ENCODE data around the gene ADAP1. TPM values are rescaled to one million over a fixed set of nuclear protein-coding genes. Genes with fewer than 3 reads are reported as not detected.

ADAP1 gene
- total and polyA plus RNA-seq, 2 of the 13 experiments (the other 11 are each of a cell fraction or from before 2014, with no cell fraction given): 10.5 to 24.6 TPM

- TF ChIP-seq, protein P1, sequence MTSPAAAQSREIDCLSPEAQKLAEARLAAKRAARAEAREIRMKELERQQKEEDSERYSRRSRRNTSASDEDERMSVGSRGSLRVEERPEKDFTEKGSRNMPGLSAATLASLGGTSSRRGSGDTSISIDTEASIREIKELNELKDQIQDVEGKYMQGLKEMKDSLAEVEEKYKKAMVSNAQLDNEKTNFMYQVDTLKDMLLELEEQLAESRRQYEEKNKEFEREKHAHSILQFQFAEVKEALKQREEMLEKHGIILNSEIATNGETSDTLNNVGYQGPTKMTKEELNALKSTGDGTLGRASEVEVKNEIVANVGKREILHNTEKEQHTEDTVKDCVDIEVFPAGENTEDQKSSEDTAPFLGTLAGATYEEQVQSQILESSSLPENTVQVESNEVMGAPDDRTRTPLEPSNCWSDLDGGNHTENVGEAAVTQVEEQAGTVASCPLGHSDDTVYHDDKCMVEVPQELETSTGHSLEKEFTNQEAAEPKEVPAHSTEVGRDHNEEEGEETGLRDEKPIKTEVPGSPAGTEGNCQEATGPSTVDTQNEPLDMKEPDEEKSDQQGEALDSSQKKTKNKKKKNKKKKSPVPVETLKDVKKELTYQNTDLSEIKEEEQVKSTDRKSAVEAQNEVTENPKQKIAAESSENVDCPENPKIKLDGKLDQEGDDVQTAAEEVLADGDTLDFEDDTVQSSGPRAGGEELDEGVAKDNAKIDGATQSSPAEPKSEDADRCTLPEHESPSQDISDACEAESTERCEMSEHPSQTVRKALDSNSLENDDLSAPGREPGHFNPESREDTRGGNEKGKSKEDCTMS (CRISPR knock-in tag; conservative IDR thresholded peaks at IDR 0.05): no peak
- peak; percentile 77 for TF ChIP-seq AGO2 (optimal IDR thresholded peaks at IDR 0.05; ENCODE audit: low read depth, low read length)
- TF ChIP-seq, protein P2, sequence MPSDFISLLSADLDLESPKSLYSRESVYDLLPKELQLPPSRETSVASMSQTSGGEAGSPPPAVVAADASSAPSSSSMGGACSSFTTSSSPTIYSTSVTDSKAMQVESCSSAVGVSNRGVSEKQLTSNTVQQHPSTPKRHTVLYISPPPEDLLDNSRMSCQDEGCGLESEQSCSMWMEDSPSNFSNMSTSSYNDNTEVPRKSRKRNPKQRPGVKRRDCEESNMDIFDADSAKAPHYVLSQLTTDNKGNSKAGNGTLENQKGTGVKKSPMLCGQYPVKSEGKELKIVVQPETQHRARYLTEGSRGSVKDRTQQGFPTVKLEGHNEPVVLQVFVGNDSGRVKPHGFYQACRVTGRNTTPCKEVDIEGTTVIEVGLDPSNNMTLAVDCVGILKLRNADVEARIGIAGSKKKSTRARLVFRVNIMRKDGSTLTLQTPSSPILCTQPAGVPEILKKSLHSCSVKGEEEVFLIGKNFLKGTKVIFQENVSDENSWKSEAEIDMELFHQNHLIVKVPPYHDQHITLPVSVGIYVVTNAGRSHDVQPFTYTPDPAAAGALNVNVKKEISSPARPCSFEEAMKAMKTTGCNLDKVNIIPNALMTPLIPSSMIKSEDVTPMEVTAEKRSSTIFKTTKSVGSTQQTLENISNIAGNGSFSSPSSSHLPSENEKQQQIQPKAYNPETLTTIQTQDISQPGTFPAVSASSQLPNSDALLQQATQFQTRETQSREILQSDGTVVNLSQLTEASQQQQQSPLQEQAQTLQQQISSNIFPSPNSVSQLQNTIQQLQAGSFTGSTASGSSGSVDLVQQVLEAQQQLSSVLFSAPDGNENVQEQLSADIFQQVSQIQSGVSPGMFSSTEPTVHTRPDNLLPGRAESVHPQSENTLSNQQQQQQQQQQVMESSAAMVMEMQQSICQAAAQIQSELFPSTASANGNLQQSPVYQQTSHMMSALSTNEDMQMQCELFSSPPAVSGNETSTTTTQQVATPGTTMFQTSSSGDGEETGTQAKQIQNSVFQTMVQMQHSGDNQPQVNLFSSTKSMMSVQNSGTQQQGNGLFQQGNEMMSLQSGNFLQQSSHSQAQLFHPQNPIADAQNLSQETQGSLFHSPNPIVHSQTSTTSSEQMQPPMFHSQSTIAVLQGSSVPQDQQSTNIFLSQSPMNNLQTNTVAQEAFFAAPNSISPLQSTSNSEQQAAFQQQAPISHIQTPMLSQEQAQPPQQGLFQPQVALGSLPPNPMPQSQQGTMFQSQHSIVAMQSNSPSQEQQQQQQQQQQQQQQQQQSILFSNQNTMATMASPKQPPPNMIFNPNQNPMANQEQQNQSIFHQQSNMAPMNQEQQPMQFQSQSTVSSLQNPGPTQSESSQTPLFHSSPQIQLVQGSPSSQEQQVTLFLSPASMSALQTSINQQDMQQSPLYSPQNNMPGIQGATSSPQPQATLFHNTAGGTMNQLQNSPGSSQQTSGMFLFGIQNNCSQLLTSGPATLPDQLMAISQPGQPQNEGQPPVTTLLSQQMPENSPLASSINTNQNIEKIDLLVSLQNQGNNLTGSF (CRISPR knock-in tag; IDR thresholded peaks at IDR 0.05): no peak
- TF ChIP-seq POLR2A (IDR thresholded peaks at IDR 0.05; ENCODE audit: insufficient read depth in 1 of 2, low read depth in 2 of 2, low read length in 2 of 2): peak in 1 of 2 experiments; percentile 10; a peak in 1 of 4 replicates
- no peak for TF ChIP-seq TCF7L2 (IDR thresholded peaks at IDR 0.05; ENCODE audit: low read depth, low read length)
Observed at GRCh38 chr7:968205-969105, 14.0 kb upstream of the ADAP1 start (continued).
